Posterior cingulate gyrus (tissue), 11 donors: Measurements from ENCODE around the gene CADPS.

Experiments used
- DNase-seq, 10 donors: peaks; one replicate each; pipeline versions ENCODE4 v3.0.0 to v3.0.0-alpha.2; 2020 to 2021; ENCODE audit warnings: mixed read lengths in 3 of 10
- intact Hi-C: fragments of 100-400 bp; cut with DNase I; formaldehyde crosslinking; loops from one replicate; pipeline ENCODE4 v1.15.1; 2023

CADPS gene

GRCh38 chr3:62659660-62660059 lies 215.6 kb downstream of the CADPS start:
- DNase-seq, result no peak
- intact Hi-C loops, result loop anchor here (10.0 kb wide), 1 partner anchor 215 kb away; the partner anchor contains the start of gene CADPS

- intact Hi-C loops, result no loop called here
- no peak for DNase-seq
These were observed 219.5 kb downstream of the CADPS start for GRCh38 chr3:62655691-62656063.

GRCh38 chr3:62655056-62655690 lies 220.0 kb downstream of the CADPS start:
- DNase-seq, result no peak
- intact Hi-C loops, result no loop called here

DNA sequence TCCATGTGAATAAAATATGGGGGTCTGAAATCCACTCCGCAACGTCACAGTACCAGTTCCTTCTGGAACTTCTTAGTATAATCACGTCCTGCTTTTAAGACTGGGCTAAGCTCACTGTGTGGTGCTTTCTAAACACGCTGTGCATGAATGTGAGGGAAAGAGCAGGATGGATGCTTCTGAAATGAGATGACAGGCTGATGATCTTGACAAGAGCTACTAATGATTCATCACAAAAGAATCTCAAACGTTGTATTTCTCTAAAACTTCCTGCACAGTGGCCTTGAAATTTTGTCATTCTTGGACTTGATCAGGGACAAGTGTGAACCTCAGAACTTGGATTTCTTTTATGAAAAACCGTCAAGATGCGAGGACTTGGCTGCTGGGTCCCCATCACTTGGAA lies 221.4 kb downstream of the CADPS start:
- DNase-seq, result no peak
- intact Hi-C loops, result no loop called here

- no peak for DNase-seq
- intact Hi-C loops, result no loop called here
These were observed 227.5 kb downstream of the CADPS start for GRCh38 chr3:62647711-62648110.

GRCh38 chr3:62644493-62644892 lies 230.7 kb downstream of the CADPS start:
- DNase-seq, result no peak
- intact Hi-C loops, result no loop called here

GRCh38 chr3:62638316-62638715 lies 236.9 kb downstream of the CADPS start:
- intact Hi-C loops, result no loop called here
- DNase-seq, result no peak

- no peak for DNase-seq
- intact Hi-C loops, result no loop called here
These were observed 238.9 kb downstream of the CADPS start for GRCh38 chr3:62636235-62636826.

DNA sequence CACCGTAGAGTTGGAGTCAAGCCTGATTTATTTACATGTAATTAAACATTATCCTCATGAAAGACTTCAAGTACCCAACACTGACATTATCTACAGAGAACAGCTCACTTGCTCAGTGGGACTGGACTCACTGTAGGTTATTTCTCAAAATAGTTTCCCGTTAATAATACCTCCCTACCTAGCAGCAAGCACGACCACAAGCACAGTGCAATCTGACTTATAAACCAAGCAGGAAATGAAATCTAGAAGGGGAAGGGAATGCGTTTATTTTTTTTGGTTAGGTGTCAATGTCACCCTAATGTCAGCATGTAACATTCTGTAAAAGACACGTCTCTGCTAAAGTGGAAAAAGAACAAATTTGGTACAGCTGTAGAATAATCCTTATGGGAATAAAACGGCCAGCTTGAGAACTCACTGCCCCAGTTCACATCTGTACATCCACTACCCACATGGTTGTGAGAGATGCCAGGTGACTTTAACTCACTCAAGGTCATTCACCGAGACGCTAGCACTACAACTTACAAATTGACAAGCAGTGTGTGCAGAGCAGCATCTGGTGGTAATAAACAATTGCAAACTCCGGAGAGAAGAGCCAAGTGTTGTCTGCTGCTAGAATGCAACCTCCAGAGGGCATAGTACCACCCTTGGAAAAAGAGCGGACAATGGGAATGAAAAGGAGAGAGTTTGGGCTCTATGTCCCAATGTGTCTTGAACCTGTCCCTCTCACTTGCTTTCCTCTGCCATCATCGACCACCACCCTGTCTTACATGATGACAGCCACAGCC lies 242.5 kb downstream of the CADPS start:
- intact Hi-C loops, result no loop called here
- no peak for DNase-seq

- no peak for DNase-seq
- intact Hi-C loops, result no loop called here
These were observed 243.7 kb downstream of the CADPS start for GRCh38 chr3:62631488-62631887.

GRCh38 chr3:62630664-62631063 lies 244.6 kb downstream of the CADPS start:
- intact Hi-C loops, result no loop called here
- no peak for DNase-seq

- intact Hi-C loops, result no loop called here
These were observed 249.9 kb downstream of the CADPS start for GRCh38 chr3:62625268-62625667.

DNA sequence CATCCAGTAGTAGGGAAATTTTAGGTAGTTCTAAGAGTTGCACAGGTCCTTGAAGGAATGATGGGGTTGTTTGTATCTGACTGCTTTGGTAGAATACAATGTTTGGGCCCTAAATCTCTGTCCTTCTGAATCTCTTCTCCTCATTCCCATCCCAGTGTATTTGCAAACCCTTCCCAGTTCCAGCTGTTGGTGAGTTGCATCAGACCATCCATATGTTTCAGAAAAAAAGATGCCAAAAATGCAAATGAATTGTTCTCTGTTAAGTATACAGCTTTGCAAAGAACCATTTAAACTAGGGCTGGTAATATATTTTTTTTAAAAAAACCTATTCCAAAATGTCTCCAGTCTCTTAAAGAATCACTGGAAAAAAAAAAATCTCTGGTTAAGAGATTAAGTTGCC lies 251.0 kb downstream of the CADPS start:
- DNase-seq, result no peak
- intact Hi-C loops, result loop anchor here (5.0 kb wide), 1 partner anchor 568 kb away; no protein-coding TSS in a partner anchor

More at GRCh38 chr3:62625268-62625667, 249.9 kb downstream of the CADPS start:
- DNase-seq, result no peak

- intact Hi-C loops, result loop anchor here (2.0 to 5.0 kb wide), 2 partner anchors 570 to 610 kb away; no protein-coding TSS in a partner anchor
- DNase-seq, result peak in 1 of 10 donors; percentile 28
These were observed 252.6 kb downstream of the CADPS start for GRCh38 chr3:62622553-62623174.

GRCh38 chr3:62621925-62622324 lies 253.3 kb downstream of the CADPS start:
- intact Hi-C loops, result loop anchor here (2.0 to 5.0 kb wide), 2 partner anchors 570 to 611 kb away; no protein-coding TSS in a partner anchor

GRCh38 chr3:62621176-62621575 lies 254.0 kb downstream of the CADPS start:
- no peak for DNase-seq
- intact Hi-C loops, result loop anchor here (5.0 kb wide), 1 partner anchor 571 kb away; no protein-coding TSS in a partner anchor

More at GRCh38 chr3:62621925-62622324, 253.3 kb downstream of the CADPS start:
- DNase-seq, result no peak

- intact Hi-C loops, result no loop called here
- no peak for DNase-seq
These were observed 259.9 kb downstream of the CADPS start for GRCh38 chr3:62615258-62615849.

GRCh38 chr3:62614527-62614926 lies 260.7 kb downstream of the CADPS start:
- no peak for DNase-seq
- intact Hi-C loops, result no loop called here

- intact Hi-C loops, result no loop called here
These were observed 263.5 kb downstream of the CADPS start for GRCh38 chr3:62611541-62612240.

More at GRCh38 chr3:62611541-62612240, 263.5 kb downstream of the CADPS start:
- DNase-seq, result no peak
